Transverse colon (tissue), 4 donors: ENCODE results near the gene POU2F2. TPM values are rescaled to one million over a fixed set of nuclear protein-coding genes. Genes with fewer than 3 reads are reported as not detected.
A peak's percentile ranks its signal among the peaks of the same experiment; 100 is the strongest.

Experiments
- DNase-seq: peaks from one replicate; pipeline ENCODE4 v3.0.0-alpha.2; 2019
- H3K27ac ChIP-seq, 4 donors: fragments of 200-600 bp; sonication (generic); 2 replicates each; pipeline ENCODE4 v1.5.1; 2016 to 2018; ENCODE audit warnings: inconsistent platforms in 4 of 4
- H3K27me3 ChIP-seq: fragments of 200-600 bp; sonication (generic); 2 replicates; pipeline ENCODE4 v1.5.1; 2017; ENCODE audit warnings: inconsistent platforms
- H3K36me3 ChIP-seq, 4 donors: fragments of 200-600 bp; sonication (generic); 2 replicates each; pipeline ENCODE4 v1.5.1; 2017 to 2019; ENCODE audit warnings: inconsistent platforms in 4 of 4
- H3K4me1 ChIP-seq, 4 donors: fragments of 200-600 bp; sonication (generic); 2 replicates each; pipeline ENCODE4 v1.5.1; 2017 to 2020; ENCODE audit warnings: inconsistent platforms in 4 of 4
- H3K4me3 ChIP-seq, 4 donors: fragments of 200-600 bp; sonication (generic); 1 replicate in 1 of 4; 2 replicates in 3 of 4; pipeline versions ENCODE4 v1.5.1 to v1.6.1; 2017 to 2019; ENCODE audit warnings: inconsistent platforms in 4 of 4
- H3K9me3 ChIP-seq, 2 donors: fragments of 200-600 bp; sonication (generic); 2 replicates each; pipeline ENCODE4 v1.5.1; 2017 to 2019; ENCODE audit warnings: inconsistent platforms in 2 of 2
- CTCF ChIP-seq, 5 experiments: fragments of 200-600 bp in 3 of 5; fragments of 450-650 bp in 2 of 5; sonication (generic) in 3 of 5; IDR thresholded peaks; 1 replicate in 2 of 5; 2 replicates in 3 of 5; pipeline ENCODE4 v1.5.1; 2016 to 2017; ENCODE audit warnings: antibody characterized with exemption in 5 of 5, inconsistent platforms in 3 of 5, mild to moderate bottlenecking in 2 of 5, moderate library complexity in 1 of 5
- EP300 ChIP-seq: sonication (generic); formaldehyde crosslinking; IDR thresholded peaks from one replicate; pipeline ENCODE4 v1.6.1; 2017; ENCODE audit warnings: antibody characterized with exemption, low read depth
- POLR2A ChIP-seq: fragments of 450-650 bp; IDR thresholded peaks from one replicate; pipeline ENCODE4 v1.6.1; 2016; ENCODE audit warnings: antibody characterized with exemption, mild to moderate bottlenecking, moderate library complexity
- POLR2AphosphoS5 ChIP-seq, 3 donors: sonication (generic); formaldehyde crosslinking; IDR thresholded peaks; one replicate each; pipeline ENCODE4 v1.6.1; 2016; ENCODE audit warnings: antibody characterized with exemption in 3 of 3
- WGBS, 2 donors: methylation state at CpG; one replicate each; pipeline ENCODE4 v1.1.5; 2018; ENCODE audit warnings: low coverage in 1 of 2; 5-methylcytosine and 5-hydroxymethylcytosine counted together
- in situ Hi-C, 4 donors: fragments of 200-750 bp; cut with MboI; loops; one replicate each; pipeline versions ENCODE4 v1.15.0 to v1.15.1; 2017; ENCODE audit warnings: low sequenced_read_pairs in 3 of 4, low pct_ligation_motif_present in 1 of 4, low pct_unique_long_range_greater_than_20kb in 1 of 4
- intact Hi-C: fragments of 100-400 bp; cut with DNase I; formaldehyde crosslinking; loops from one replicate; pipeline ENCODE4 v1.15.1; 2023; ENCODE audit warnings: low total_unique reads
- total RNA-seq, 4 donors: library from RNA; depleted of rRNA; stranded (reverse); fragments of >200 nt; gene quantifications; one replicate each; pipeline ENCODE4 v1.1.0, GENCODE V29; 2016

The POU2F2 gene
- total RNA-seq, 4 donors from 2014 or later, result 0.96 to 7.1 (median 3.4) TPM

GRCh38 chr19:42129399-42130253 is 2.6 kb downstream of the POU2F2 start:
- no peaks in the 10 kb centered on the region for H3K36me3 ChIP-seq
- in situ Hi-C loops, result loop anchor here in 2 of 4 donors (10.0 kb wide), 3 partner anchors 55 to 195 kb away; partner anchors contain the start of gene MEGF8 (in 1 of the 2)
- WGBS, 2 donors, result 53 to 70% methylated on average over 2 to 17 of the region's 20 CpGs
- no peaks in the 10 kb centered on the region for H3K9me3 ChIP-seq
- peak overlapping the region in 2 of 4 donors; percentile 52 to 56 for H3K27ac ChIP-seq
- peak; percentile 75 for DNase-seq
- H3K4me1 ChIP-seq, result peaks cover 0 to 18% (median 14%) of the 10 kb centered on the region in 4 donors
- intact Hi-C loops, result loop anchor here (10.0 kb wide), 1 partner anchor 195 kb away; the partner anchor contains the start of gene MEGF8
- H3K4me3 ChIP-seq, result no peak overlapping the region
- no peak for TF ChIP-seq EP300
- no peak for TF ChIP-seq CTCF (IDR thresholded peaks at IDR 0.05)
- TF ChIP-seq POLR2AphosphoS5 (IDR thresholded peaks at IDR 0.05), result no peak
- peak; percentile 15 for TF ChIP-seq POLR2A
- H3K27me3 ChIP-seq, result peaks cover 22% of the 10 kb centered on the region

- in situ Hi-C loops (no loop called here), intact Hi-C loops (no loop called here)
- H3K27me3 ChIP-seq, result peaks cover 10% of the 10 kb centered on the region
Observed at GRCh38 chr19:42126574-42126973, 5.7 kb downstream of the POU2F2 start.

GRCh38 chr19:42125536-42125935 is 6.7 kb downstream of the POU2F2 start:
- Histone ChIP-seq H3K9me3 (no peaks in the 10 kb centered on the region), H3K27me3 (peaks cover 4% of the 10 kb centered on the region), H3K27ac (no peak overlapping the region), H3K4me1 (peaks cover 0 to 12% (median 3%) of the 10 kb centered on the region in 4 donors), H3K4me3 (no peak overlapping the region), H3K36me3 (no peaks in the 10 kb centered on the region)
- DNase-seq, result no peak
- in situ Hi-C loops, result no loop called here
- intact Hi-C loops, result no loop called here
- WGBS, 2 donors, result 70% methylated on average over 6 of the region's 6 CpGs; no CpG with 5 or more reads in 1 of the 2 donors
- TF ChIP-seq POLR2AphosphoS5 (IDR thresholded peaks at IDR 0.05) (no peak), CTCF (IDR thresholded peaks at IDR 0.05) (no peak), EP300 (no peak), POLR2A (no peak)

More at GRCh38 chr19:42126574-42126973, 5.7 kb downstream of the POU2F2 start:
- H3K9me3 ChIP-seq, result no peaks in the 10 kb centered on the region
- no peak overlapping the region for H3K4me3 ChIP-seq
- WGBS, 2 donors, result 60 to 61% methylated on average over 3 to 5 of the region's 5 CpGs
- DNase-seq, result no peak
- H3K27ac ChIP-seq, result no peak overlapping the region
- no peaks in the 10 kb centered on the region for H3K36me3 ChIP-seq
- no peak for TF ChIP-seq EP300
- no peak for TF ChIP-seq POLR2AphosphoS5 (IDR thresholded peaks at IDR 0.05)
- no peak for TF ChIP-seq POLR2A
- no peak for TF ChIP-seq CTCF (IDR thresholded peaks at IDR 0.05)
- H3K4me1 ChIP-seq, result peaks cover 0 to 9% (median 3%) of the 10 kb centered on the region in 4 donors

GRCh38 chr19:42124386-42124901 is 7.8 kb downstream of the POU2F2 start:
- Histone ChIP-seq H3K36me3 (no peaks in the 10 kb centered on the region), H3K27ac (no peak overlapping the region), H3K9me3 (no peaks in the 10 kb centered on the region), H3K27me3 (peaks cover 4% of the 10 kb centered on the region), H3K4me3 (no peak overlapping the region), H3K4me1 (peaks cover 0 to 12% (median 3%) of the 10 kb centered on the region in 4 donors)
- in situ Hi-C loops, result loop anchor here in 2 of 4 donors (25.0 kb wide), 1 partner anchor 188 kb away; the partner anchor contains the start of genes PAFAH1B3 (in 2 of the 2), PRR19 (in 2 of the 2) and TMEM145 (in 2 of the 2)
- DNase-seq, result no peak
- 69 to 82% methylated on average over 4 to 5 of the region's 5 CpGs for WGBS, 2 donors
- TF ChIP-seq POLR2A (no peak), POLR2AphosphoS5 (IDR thresholded peaks at IDR 0.05) (no peak), CTCF (IDR thresholded peaks at IDR 0.05) (no peak), EP300 (no peak)
- intact Hi-C loops, result no loop called here
